Stimulated activated CD8-positive, alpha-beta memory T cell treated with anti-CD3 and anti-CD28 coated beads, Interleukin-15, amount 100 ng/mL, for 4 hours (primary cell): ENCODE data around the gene RNF103.
"Not testable (repeated sequence)": the region's sequence is repeated elsewhere in the genome, so short reads cannot be mapped to it uniquely, and the experiment has no call there.

Experiments
- DNase-seq, 2 donors: peaks; one replicate each; pipeline ENCODE4 v3.0.0-alpha.2; 2020; ENCODE audit warnings: low read depth in 2 of 2

RNF103 gene

GRCh38 chr2:86623494-86624266, at the start of gene RNF103:
TSS of gene RNF103 (minus strand) at chr2:86623865. CDS start at chr2:86622886, 979 bp downstream.
- peak; percentile 84 to 85 for DNase-seq

- DNase-seq = no peak
Measured at GRCh38 chr2:86673011-86673410, 49.3 kb upstream of the RNF103 start.

DNA sequence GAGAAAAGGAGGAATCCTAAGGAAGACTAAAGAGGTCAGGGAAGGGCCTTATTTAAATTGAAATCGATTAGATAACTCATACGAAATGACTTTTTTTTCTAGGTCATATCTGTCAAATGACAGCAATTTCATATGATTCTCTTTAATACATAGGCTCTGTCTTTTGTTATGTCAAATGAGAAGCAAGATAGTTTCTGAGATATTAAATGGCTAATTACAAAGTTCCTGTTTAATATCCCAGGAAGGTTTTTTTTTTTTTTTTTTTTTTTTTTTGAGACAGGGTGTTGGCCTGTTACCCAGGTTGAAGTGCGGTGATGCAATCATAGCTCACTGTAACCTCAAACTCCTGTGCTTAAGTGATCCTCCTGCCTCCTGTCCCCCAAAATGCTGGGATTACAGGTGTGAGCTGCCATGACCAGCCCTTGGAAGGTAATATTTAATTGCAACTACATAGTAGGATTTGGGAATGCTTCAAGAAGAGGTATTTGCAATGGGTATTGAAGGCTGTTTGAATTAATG, 48.4 kb upstream of the RNF103 start:
- DNase-seq = no peak

- DNase-seq = no peak
Measured at GRCh38 chr2:86671337-86671981, 47.8 kb upstream of the RNF103 start.

DNA sequence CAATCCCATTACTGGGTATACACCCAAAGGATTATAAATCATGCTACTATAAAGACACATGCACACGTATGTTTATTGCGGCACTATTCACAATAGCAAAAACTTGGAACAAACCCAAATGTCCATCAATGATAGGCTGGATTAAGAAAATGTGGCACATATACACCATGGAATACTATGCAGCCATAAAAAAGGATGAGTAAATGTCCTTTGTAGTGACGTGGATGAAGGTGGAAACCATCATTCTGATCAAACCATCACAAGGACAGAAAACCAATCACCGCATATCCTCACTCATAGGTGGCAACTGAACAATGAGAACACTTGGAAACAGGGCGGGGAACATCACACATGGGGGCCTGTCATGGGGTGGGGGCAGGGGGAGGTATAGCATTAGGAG, 45.7 kb upstream of the RNF103 start:
- DNase-seq = not testable (repeated sequence)

- DNase-seq = no peak
Measured at GRCh38 chr2:86661333-86661732, 37.7 kb upstream of the RNF103 start.

- no peak for DNase-seq
Measured at GRCh38 chr2:86650188-86650587, 26.5 kb upstream of the RNF103 start.

DNA sequence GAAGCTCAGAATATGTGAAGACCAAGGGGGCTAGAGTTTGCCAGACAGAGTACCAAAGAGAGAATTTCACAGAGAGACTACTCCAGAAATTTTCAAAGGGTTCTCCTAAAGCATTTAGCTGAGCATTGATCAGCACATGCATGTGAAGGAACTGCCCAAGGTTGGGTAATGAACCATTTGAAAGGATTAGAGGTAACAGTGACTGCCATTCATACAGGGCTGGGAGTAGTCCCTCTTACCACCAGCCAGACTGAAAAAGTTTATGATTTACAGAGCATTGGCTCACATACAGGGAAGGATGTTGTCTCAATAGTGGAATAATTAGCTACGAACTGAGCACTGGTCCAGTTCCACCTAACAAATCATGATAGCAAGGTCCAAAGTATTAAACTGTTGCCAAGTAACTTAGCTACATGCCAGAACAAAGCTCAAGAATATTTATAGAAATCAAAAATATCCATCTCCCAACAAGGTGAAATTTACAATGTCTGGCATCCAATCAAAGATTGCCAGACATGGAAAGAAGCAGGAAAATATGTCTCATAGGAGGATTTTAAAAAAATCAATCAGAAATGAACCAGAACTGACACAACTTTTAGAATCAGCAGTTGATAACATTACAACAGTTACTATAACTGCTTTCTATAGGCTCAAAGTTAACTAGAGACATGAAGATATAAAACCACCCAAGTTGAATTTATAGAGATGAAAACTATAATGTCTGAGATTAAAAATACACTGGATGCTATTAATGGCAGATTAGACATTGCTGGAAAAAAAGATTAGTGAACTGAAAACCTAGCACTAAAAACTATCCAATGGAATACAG, 25.7 kb upstream of the RNF103 start:
- DNase-seq = no peak

GRCh38 chr2:86648681-86649080, 25.0 kb upstream of the RNF103 start:
- no peak for DNase-seq

DNA sequence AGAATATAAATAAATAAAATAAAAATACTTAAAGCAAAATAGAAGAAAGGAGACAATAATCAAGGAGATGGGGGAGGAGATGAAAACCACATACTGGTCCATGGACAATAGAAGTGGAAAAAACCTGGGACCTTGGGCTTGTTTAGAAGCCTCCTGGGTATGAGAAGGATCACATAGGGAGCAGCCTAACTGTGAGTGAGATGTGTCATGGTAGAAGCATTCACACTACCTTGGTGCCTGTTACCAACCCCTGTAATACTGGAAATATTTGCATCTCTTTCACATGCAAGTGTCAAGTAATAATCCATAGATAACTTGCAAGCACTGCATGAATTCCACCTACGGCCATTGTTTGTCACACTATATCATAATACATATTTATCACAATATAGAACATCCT, 23.2 kb upstream of the RNF103 start:
- DNase-seq = no peak

DNA sequence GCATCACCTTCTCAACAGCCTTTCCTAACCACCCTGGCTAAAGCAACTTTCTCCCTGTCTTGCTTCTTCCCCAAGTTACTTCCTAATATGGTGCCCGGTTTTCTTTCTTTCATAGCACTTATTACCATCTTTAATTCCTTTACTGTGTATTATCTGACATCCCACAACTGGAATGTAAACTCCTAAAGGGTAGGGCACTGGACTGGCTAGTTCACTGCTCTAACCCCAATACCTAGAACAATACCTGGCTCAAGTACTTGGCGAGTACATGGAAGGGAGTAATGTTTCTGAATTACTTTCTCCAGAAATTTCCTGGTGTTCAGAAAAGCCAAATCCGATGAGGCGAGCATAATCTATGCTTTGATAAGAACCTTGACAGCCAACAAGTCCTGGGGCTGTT, 22.7 kb upstream of the RNF103 start:
- no peak for DNase-seq

DNA sequence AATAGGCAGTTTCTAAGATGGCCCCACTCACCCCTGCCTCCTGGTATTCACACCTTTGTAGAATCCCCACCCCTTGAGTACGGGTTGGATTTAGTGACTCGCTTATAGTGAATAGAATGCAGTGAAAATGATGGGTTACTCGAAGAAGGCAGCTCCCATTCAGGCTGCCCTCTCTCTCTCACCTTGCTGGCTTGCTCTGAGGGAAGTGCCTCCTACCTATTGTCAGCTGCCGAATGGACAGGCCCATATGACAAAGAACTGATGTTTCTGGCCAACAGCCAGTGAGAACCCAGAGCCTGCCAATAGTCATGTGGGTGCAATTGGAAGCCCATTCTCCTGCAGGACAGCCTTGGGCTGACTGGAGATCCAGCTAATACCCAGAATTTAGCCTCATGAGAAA, 22.1 kb upstream of the RNF103 start:
- no peak for DNase-seq

GRCh38 chr2:86638712-86639111, 15.0 kb upstream of the RNF103 start:
- DNase-seq = no peak

DNA sequence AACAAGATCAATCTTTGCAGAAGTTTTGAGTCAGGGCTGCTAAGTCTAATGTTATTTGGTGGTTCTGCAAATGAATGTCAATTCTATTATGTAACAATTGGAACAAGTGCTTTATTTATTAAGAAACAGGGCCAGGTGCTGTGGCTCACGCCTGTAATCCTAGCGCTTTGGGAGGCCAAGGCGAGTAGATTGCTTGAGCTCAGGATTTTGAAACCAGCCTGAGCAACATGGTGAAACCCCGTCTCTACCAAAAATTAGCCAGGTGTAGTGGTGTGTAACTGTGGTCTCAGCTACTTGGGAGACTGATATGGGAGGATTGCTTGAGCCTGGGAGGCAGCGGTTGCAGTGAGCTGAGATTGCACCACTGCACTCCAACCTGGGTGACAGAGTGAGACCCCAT, 13.2 kb upstream of the RNF103 start:
- DNase-seq = no peak

- no peak for DNase-seq
Measured at GRCh38 chr2:86634352-86634751, 10.7 kb upstream of the RNF103 start.

DNA sequence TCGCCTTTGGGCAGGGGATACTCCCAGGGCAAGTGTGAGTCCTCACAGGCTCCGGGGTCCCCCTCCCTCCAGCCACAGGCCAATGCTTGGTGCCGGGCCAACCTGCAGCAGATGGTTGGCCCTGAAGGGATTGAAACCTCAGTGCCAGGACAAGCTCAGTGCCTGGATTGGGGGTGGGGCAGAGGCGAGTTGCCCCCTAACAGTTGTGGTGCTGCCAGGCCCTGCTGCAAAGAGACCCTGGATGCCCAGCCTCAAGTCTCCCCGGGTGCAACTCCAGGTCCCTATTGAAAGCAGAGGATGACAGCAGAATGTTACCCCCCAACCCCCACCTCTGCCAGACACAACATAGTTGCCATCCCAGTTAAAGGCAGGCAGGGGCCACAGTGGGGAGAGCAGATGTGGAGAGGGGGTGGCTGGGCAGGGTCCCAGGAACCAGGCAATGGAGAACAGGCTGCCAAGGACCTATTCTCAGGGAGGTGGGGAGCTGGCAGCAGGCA, 9.5 kb upstream of the RNF103 start:
- no peak for DNase-seq

DNA sequence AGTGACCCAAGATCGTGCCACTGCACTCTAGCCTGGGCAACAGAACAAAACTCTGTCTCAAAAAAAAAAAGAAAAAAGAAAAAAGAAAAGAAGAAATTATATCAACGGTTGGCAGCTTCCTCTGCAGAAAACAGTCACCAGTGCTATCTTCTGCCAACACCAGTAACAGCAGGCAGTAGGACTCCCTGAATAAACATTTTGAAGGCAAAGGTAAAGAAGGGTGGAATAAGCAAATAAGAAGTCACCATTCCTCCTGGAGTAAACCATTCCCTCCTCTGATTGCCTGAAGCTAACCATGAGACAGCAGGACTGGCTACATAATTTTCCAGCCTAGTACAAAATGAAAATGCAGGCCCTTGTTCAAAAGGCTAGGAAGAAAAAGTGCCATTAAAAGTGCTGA, 9.0 kb upstream of the RNF103 start:
- no peak for DNase-seq

GRCh38 chr2:86631846-86632485, 8.3 kb upstream of the RNF103 start:
- no peak for DNase-seq

GRCh38 chr2:86628091-86628522, 4.4 kb upstream of the RNF103 start:
- DNase-seq = no peak

DNA sequence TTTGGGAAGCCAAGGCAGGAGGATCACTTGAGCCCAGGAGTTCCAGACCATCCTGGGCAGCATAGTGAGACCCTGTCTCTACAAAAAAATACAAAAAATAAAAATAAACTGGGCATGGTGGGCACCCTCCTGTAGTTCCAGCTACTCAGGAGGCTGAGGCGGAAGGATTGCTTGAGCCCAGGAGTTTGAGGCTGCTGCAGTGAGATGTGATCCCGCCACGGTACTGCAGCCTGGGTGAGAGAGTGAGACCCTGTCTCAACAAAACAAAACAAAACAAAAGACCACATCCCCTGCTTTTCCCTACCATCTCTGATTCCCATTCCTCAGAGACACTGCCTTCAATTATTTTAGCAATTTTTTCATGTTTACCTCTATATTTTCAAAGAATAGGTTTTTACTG, 3.9 kb upstream of the RNF103 start:
- DNase-seq = no peak

DNA sequence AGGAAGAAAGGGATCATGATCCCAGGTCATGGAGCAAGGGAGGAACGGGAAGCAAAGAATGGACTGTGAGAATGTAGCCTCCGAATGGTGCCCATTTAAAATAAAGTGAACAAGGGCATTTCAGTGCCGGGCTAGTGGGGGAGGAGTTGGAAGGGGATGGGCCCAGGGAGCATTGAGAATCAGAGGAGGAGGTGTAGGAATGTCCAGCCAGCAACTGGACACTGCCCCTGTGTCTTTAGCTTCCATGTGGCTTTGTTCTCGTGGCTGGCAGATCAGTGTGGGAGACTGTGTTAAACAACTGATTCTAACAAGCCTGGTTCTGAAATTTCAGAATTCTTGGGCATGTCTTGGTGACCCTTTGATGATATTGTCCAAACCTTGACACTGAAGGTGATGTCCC, 1.4 kb upstream of the RNF103 start:
- no peak for DNase-seq

DNA sequence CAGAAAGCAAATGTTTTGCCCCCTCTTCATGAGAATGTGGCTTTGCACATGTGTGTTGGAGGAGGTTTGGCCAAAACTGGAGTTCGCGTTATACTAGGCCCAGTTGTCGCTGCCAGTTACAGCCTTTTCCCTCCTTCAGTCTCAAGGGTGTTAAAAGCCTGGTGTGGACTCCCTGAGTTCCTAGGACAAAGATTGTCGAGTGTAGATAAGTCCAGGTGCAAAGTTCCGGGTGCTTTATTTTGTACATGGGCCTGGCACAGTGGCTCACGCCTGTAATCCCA, 542 bp upstream of the RNF103 start:
- DNase-seq = no peak
